ENCODE data around the gene AMOT.
A peak's percentile ranks its signal among the peaks of the same experiment; 100 is the strongest.

AMOT gene

DNA sequence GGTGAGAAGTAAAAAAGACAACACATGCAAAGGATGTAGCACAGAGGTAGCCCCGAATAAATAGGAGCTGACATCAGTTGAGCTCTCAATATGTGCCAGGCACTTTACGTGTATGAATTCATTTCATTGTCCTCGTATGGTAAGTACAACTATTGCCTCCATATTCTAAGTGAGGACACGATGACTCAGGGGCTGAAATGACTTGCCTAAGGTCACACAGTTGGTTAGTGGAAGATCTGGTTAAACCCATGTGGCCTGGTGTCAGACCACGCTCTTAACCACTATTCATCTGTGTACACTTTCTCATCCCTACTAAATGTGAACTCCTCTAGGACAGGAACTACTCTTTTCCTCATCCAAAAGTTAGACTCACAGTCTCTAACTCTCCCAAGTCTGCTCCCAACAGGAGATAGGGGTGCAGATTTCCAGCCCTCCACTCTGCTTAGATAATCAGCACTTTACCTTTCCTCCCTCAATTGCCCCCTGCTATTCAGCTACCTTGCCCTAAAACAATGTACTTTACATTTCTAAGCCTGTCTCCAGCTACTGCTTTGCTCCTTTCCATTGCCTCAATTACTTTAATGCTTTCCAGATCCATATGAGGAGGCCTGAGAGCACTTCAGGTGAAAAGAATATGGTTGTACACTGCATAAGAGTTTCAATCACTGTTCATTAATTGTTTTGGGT is 102.1 kb downstream of the AMOT start:
- no peak for DNase-seq

DNA sequence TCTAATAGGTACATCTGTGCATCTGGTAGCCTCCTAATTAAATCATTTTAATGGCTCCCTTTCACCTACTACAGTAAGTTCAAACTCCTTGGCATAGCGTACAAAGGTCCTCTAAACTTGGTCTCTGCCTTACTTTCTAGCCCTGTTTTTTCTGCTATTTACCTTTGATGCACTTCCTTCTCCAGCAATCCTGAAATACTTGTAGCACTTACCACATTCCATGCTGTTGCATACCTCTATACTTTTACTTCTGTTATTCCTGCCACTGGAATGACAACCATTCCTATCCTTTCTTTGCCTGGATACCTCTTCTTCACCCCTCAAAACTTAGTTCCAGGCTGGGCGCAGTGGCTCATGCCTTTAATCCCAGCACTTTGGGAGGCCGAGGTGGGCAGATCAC is 104.3 kb downstream of the AMOT start:
- no peak for DNase-seq

DNA sequence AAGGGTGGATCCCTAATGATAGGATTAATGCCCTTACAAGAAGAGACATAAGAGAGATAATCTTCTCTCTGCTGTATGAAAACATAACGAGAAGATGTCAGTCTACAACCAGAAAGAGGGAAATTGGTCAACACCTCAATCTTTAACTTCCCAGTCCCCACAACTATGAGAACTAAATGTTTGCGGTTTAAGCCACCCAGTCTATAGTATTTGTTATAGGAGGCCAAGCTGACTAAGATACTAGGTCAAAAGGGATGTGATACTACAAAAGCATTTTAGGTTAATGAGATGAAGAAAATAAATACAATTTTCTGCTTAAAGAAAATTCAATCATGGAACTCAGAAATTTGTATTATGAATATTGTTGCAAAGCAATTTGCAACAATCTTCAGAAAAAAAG is 105.5 kb downstream of the AMOT start:
- DNase-seq, result no peak

DNA sequence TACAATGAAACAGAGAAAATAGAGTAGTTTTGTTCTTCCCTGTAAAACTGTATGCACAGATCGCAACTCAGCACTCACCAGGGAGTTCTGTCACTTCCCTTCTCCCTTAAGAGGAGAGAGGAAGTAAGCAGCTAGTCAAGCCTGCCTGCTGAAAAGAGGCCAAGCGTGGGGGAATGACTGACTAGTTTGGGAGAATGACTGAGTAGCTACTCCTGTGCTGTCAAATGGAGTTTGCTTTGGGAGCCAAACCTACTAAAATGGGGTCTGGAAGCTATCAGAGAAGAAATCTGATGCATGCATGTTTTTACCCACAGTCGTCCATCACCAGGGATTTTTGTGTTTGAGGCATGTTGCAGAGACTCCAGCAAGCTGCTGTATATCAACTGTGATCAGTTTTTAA is 106.3 kb downstream of the AMOT start:
- DNase-seq, result peak in 2 of 14 donors; percentile 0 to 2

DNA sequence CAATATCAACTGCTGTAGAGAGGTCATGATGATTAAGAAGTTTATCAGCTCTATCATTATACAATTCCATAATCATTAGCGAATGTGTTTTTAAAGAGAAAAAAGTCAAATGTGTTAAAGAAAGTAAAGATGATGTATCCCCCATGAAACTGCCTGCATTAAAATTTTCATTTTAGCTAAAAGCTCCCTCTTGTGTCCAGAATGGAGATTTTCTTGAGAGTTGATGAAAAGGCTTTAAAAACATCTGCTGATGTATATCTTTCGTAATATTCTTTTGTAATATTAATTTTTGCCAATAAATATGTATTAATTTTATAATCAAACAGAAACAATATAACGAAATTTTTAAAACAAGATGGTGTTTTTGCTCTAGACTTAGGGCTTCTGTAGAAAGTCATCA is 108.8 kb downstream of the AMOT start:
- DNase-seq, result no peak

All from C1 segment of cervical spinal cord (tissue), 14 donors.